Lower lobe of right lung (tissue), 2 donors: ENCODE results near the gene TIMM13. TPM values are rescaled to one million over a fixed set of nuclear protein-coding genes. Genes with fewer than 3 reads are reported as not detected.

Experiments
- ATAC-seq, 2 donors: fragments of 200-7000 bp; cut with Tn5 transposase; one replicate each; pipeline ENCODE4 v1.9.1; 2020 to 2022; ENCODE audit warnings: mild to moderate bottlenecking in 2 of 2, moderate library complexity in 2 of 2
- DNase-seq: peaks from one replicate; pipeline ENCODE4 v3.0.0-alpha.2; 2020
- H3K27ac ChIP-seq: fragments of 200-600 bp; one replicate; pipeline ENCODE4 v1.8.0; 2022
- H3K27me3 ChIP-seq: fragments of 200-600 bp; one replicate; pipeline ENCODE4 v1.8.0; 2022; ENCODE audit warnings: low read depth
- H3K36me3 ChIP-seq: fragments of 200-600 bp; one replicate; pipeline ENCODE4 v1.8.0; 2022; ENCODE audit warnings: mild to moderate bottlenecking
- H3K4me1 ChIP-seq: fragments of 200-600 bp; one replicate; pipeline ENCODE4 v1.8.0; 2022
- H3K4me3 ChIP-seq: fragments of 200-600 bp; one replicate; pipeline ENCODE4 v1.8.0; 2022; ENCODE audit warnings: mild to moderate bottlenecking
- H3K9me3 ChIP-seq: fragments of 200-600 bp; one replicate; pipeline ENCODE4 v1.8.0; 2022
- intact Hi-C: fragments of 100-400 bp; cut with DNase I; formaldehyde crosslinking; loops from one replicate; pipeline ENCODE4 v1.11.0; 2022
- total RNA-seq: library from RNA; stranded (reverse); fragmentation: NEBNext Ultra II Directional; extraction: Animal tissue kit (Norgen Biotek cat#: 25700); gene quantifications from one replicate; pipeline ENCODE4 v1.2.1, GENCODE V29; 2021
- TF ChIP-seq, protein P1 (sequence below): fragments of 200-600 bp; IDR thresholded peaks from one replicate; pipeline ENCODE4 v1.8.0; 2022; ENCODE audit warnings: antibody characterized with exemption, mild to moderate bottlenecking
- donor health status: DM: no; HTN: yes; CAD: no; lungs with severe emphysema.

The TIMM13 gene
- total RNA-seq, 1 donor from 2014 or later = 53.3 TPM

DNA sequence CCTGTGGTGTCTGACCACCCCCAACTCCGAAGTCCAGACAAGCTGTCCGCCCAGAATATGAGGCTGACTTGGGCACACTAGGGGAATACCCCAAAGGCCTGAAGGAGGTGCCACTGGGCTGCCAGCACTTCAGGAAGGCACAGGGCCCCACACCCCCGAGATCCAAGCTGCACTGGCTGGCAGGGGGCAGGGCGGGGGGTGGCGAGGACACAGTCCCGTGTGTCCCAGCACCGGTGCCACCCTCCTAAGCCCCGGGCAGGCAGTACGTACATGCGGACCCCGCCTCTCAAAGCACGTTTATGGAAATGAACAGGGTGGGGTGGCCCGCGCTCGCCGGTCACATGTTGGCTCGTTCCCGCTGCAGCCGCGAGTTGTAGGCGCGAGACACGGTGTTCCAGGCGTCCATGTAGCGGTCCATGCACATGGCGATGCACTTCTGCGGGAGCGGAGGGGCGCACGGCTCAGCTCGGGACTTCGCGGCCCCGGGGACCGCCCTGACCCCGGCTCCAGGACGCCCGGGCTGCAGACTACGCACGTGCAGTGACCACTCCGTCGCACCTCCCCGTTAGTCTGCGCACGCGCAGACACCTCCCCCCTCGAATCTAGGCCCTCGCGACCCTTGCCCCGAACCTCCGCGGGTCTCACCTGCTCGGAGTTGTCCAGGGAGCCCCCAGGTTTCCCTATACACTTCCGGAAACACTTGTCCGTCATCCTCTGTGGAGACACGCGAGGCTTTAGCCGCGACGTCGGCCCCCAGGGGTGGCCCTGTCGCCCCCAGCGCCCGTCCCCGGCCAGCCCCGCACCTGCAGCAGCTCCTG is 566 bp downstream of the TIMM13 start:
- H3K27ac ChIP-seq = peak overlapping the region; percentile 95
- no peaks in the 10 kb centered on the region for H3K27me3 ChIP-seq
- intact Hi-C loops = no loop called here
- H3K9me3 ChIP-seq = no peaks in the 10 kb centered on the region
- peaks cover 28% of the 10 kb centered on the region for H3K4me1 ChIP-seq
- TF ChIP-seq, protein P1, sequence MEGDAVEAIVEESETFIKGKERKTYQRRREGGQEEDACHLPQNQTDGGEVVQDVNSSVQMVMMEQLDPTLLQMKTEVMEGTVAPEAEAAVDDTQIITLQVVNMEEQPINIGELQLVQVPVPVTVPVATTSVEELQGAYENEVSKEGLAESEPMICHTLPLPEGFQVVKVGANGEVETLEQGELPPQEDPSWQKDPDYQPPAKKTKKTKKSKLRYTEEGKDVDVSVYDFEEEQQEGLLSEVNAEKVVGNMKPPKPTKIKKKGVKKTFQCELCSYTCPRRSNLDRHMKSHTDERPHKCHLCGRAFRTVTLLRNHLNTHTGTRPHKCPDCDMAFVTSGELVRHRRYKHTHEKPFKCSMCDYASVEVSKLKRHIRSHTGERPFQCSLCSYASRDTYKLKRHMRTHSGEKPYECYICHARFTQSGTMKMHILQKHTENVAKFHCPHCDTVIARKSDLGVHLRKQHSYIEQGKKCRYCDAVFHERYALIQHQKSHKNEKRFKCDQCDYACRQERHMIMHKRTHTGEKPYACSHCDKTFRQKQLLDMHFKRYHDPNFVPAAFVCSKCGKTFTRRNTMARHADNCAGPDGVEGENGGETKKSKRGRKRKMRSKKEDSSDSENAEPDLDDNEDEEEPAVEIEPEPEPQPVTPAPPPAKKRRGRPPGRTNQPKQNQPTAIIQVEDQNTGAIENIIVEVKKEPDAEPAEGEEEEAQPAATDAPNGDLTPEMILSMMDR = no peak
- DNase-seq (peak; percentile 62), ATAC-seq (peak; percentile 23 to 45)
- H3K4me3 ChIP-seq = peak overlapping the region; percentile 96
- peaks cover 27% of the 10 kb centered on the region for H3K36me3 ChIP-seq

DNA sequence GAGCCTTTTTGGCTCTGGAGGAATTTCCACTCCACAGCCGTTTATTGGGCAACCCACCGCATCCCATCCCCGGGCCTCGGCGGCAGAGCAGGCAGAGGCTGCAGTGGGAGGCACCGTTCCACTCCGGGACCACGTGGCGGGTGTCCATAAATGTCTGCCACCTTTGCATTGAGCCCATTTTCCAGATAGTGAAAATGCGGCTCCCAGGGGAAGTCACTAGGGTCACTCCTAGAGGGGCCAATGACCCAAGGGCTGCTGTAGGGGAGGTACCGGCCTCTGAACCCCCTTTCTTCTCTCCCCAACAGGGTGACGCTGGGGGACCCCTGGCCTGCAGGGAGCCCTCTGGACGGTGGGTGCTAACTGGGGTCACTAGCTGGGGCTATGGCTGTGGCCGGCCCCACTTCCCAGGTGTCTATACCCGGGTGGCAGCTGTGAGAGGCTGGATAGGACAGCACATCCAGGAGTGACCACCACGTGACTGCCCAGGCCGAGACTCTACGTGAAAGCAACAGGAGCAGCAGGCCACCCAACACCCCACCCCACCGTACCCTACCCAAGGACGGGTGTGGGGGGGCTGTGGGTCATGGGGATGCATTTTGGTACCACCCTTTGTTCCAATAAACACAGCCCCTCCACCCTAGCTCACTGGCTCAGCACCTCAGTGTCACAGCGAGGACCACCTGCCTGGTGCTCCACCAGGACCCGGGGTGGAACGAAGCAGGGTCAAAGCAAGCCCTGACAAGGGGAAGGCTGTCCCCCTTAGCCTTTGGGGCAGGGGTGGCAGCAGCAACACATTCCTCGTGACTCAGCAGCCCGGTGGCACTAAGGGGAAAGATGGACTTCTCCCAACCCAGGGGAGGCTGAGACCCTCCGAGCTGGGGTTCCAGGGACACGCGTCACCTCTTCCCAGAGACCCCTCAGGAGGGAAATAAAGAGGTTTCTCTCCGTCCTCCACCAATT is 1.5 kb downstream of the TIMM13 start:
- intact Hi-C loops = no loop called here
- Histone ChIP-seq H3K27me3 (no peaks in the 10 kb centered on the region), H3K4me1 (peaks cover 28% of the 10 kb centered on the region), H3K9me3 (no peaks in the 10 kb centered on the region), H3K4me3 (peak overlapping the region; percentile 96), H3K36me3 (peaks cover 18% of the 10 kb centered on the region), H3K27ac (no peak overlapping the region)
- DNase-seq (no peak), ATAC-seq (no peak)
- TF ChIP-seq, protein P1 = no peak

DNA sequence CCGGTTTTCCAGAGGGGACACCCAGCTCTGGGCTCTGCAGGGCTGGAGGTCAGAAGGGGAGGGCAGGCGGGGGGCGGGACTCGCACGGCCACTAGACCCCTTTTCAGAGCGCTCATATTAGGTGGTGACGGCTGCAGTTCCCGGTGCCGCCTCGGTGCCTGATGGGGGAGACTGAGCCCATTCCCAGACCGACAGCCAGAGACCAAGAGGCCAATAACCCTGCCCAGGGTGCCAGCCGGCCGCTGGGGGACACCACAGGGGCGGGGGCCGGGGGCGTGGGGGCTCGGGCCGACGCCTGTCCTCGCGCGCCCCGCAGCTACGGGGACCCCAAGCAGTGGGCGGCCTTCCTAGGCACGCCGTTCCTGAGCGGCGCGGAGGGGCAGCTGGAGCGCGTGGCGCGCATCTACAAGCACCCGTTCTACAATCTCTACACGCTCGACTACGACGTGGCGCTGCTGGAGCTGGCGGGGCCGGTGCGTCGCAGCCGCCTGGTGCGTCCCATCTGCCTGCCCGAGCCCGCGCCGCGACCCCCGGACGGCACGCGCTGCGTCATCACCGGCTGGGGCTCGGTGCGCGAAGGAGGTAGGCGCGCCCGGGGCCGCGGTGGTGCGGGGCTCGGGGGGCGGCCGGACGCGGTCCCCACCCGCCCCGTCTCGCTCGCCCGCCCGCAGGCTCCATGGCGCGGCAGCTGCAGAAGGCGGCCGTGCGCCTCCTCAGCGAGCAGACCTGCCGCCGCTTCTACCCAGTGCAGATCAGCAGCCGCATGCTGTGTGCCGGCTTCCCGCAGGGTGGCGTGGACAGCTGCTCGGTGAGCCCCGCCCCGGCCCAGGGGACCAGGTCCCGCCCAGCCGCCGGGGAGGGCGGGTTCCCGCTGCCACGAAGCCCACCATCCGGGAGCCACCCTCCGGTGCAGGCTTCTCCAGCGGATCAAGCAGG is 2.4 kb downstream of the TIMM13 start:
- no peaks in the 10 kb centered on the region for H3K27me3 ChIP-seq
- H3K4me3 ChIP-seq = no peak overlapping the region
- no peaks in the 10 kb centered on the region for H3K9me3 ChIP-seq
- ATAC-seq (no peak), DNase-seq (no peak)
- no peak overlapping the region for H3K27ac ChIP-seq
- TF ChIP-seq, protein P1 = no peak
- peaks cover 28% of the 10 kb centered on the region for H3K4me1 ChIP-seq
- H3K36me3 ChIP-seq = peaks cover 14% of the 10 kb centered on the region
- intact Hi-C loops = no loop called here

DNA sequence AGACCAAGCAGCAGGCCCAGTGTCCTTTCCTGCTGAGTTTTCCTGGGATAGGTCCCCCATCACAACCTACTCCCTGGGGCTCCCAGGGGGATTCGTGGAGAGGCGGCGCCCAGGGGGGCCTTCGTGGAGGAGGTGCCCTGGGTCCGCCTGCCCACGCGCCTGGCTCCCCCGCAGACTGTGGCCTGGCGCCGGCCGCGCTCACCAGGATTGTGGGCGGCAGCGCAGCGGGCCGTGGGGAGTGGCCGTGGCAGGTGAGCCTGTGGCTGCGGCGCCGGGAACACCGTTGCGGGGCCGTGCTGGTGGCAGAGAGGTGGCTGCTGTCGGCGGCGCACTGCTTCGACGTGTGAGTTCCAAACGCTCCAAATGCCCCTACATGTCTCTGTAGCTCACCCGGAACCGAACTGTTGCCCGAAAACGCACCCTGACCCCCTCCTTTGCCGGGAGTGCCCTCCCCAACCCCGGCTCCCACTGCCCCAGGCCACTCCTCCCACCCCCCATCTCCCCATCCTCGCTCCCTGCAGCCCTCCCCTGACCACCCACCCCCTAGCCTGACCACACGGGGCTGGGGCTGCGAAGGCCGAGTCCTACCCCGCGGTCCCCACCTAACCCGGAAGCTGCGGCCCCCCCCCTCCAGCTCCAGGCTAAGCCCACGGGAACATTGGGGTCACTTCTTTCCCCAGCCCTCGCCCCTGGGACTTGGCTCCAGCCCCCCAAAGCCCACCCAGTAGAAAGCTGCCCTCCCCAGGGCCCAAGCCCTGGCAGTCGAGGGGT is 3.3 kb downstream of the TIMM13 start:
- H3K27me3 ChIP-seq = no peaks in the 10 kb centered on the region
- ATAC-seq (no peak), DNase-seq (no peak)
- no peaks in the 10 kb centered on the region for H3K9me3 ChIP-seq
- no peak overlapping the region for H3K27ac ChIP-seq
- H3K4me1 ChIP-seq = peaks cover 28% of the 10 kb centered on the region
- intact Hi-C loops = no loop called here
- H3K36me3 ChIP-seq = peaks cover 14% of the 10 kb centered on the region
- no peak overlapping the region for H3K4me3 ChIP-seq
- TF ChIP-seq, protein P1 = no peak
